CD4-positive, alpha-beta T cell treated with Interferon alpha-2 for 1 hour (primary cell): ENCODE measurements around the gene GCH1.
"Not testable (repeated sequence)": the region's sequence is repeated elsewhere in the genome, so short reads cannot be mapped to it uniquely, and the experiment has no call there.

Experiments
- DNase-seq, 2 donors: peaks; one replicate each; pipeline ENCODE4 v3.0.0-alpha.2; 2020 to 2022

Gene GCH1

GRCh38 chr14:54817506-54817905 is 85.1 kb downstream of the GCH1 start:
- no peak for DNase-seq

GRCh38 chr14:54816450-54816849 is 86.2 kb downstream of the GCH1 start:
- no peak for DNase-seq

- no peak for DNase-seq
Observed at GRCh38 chr14:54815515-54815914, 87.1 kb downstream of the GCH1 start.

- no peak for DNase-seq
Observed at GRCh38 chr14:54815016-54815415, 87.6 kb downstream of the GCH1 start.

- no peak for DNase-seq
Observed at GRCh38 chr14:54814076-54814475, 88.5 kb downstream of the GCH1 start.

- no peak for DNase-seq
Observed at GRCh38 chr14:54813081-54813480, 89.5 kb downstream of the GCH1 start.

GRCh38 chr14:54812617-54813016 is 90.0 kb downstream of the GCH1 start:
- DNase-seq, result no peak

GRCh38 chr14:54809767-54810166 is 92.9 kb downstream of the GCH1 start:
- no peak for DNase-seq

GRCh38 chr14:54808326-54809161 is 94.1 kb downstream of the GCH1 start:
- no peak for DNase-seq

- no peak for DNase-seq
Observed at GRCh38 chr14:54807881-54808280, 94.7 kb downstream of the GCH1 start.

GRCh38 chr14:54807428-54807827 is 95.2 kb downstream of the GCH1 start:
- DNase-seq, result no peak

GRCh38 chr14:54806616-54807015 is 96.0 kb downstream of the GCH1 start:
- DNase-seq, result no peak

- peak; percentile 68 to 69 for DNase-seq
Observed at GRCh38 chr14:54805445-54806322, 96.9 kb downstream of the GCH1 start.

- DNase-seq, result no peak
Observed at GRCh38 chr14:54805070-54805444, 97.6 kb downstream of the GCH1 start.

- no peak for DNase-seq
Observed at GRCh38 chr14:54804538-54805041, 98.0 kb downstream of the GCH1 start.

- no peak for DNase-seq
Observed at GRCh38 chr14:54803926-54804537, 98.6 kb downstream of the GCH1 start.

- peak in 1 of 2 donors; percentile 3 for DNase-seq
Observed at GRCh38 chr14:54803396-54803795, 99.2 kb downstream of the GCH1 start.

GRCh38 chr14:54801482-54801881 is 101.1 kb downstream of the GCH1 start:
- DNase-seq, result not testable (repeated sequence)

- DNase-seq, result no peak
Observed at GRCh38 chr14:54798465-54799124, 104.0 kb downstream of the GCH1 start.

- DNase-seq, result no peak
Observed at GRCh38 chr14:54797986-54798385, 104.6 kb downstream of the GCH1 start.

- DNase-seq, result no peak
Observed at GRCh38 chr14:54797556-54797955, 105.1 kb downstream of the GCH1 start.

GRCh38 chr14:54796961-54797360 is 105.7 kb downstream of the GCH1 start:
- DNase-seq, result no peak

- DNase-seq, result no peak
Observed at GRCh38 chr14:54794796-54795195, 107.8 kb downstream of the GCH1 start.
